RCC 7860 (cell line): ENCODE measurements around the gene PYROXD2.
"Not testable (repeated sequence)": the region's sequence is repeated elsewhere in the genome, so short reads cannot be mapped to it uniquely, and the experiment has no call there.

Experiments
- DNase-seq: peaks from one replicate; pipeline ENCODE4 v3.0.0-alpha.2; 2015; ENCODE audit warnings: low spot score
- FAIRE-seq: peaks from 2 replicates; lab custom pipeline; 2012; peaks lifted over from hg19 to GRCh38; lab: Jason Lieb, UNC

PYROXD2 gene

GRCh38 chr10:98370831-98371820, 43.9 kb downstream of the PYROXD2 start:
- DNase-seq, result no peak

DNA sequence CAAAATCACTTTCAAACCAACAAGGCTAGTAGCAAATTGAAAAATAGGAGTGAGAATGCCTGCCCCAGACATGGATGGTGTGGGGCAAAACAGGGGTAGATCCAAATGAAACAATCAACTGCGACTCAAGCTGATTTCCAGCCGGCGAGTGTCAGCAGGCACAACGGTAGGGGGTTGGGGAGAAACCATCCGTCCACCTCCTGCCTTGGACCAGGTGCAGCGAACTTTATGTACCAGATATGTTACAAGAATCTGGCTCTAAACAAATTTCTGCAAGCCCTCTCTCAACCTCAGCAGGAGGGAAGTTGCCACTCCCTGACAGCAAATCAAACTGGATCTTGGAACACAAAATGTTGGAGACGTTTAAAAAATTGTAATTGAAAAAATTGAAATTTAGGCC, 45.2 kb downstream of the PYROXD2 start:
- FAIRE-seq, result no peak

More at GRCh38 chr10:98370831-98371820, 43.9 kb downstream of the PYROXD2 start:
- FAIRE-seq, result no peak

DNA sequence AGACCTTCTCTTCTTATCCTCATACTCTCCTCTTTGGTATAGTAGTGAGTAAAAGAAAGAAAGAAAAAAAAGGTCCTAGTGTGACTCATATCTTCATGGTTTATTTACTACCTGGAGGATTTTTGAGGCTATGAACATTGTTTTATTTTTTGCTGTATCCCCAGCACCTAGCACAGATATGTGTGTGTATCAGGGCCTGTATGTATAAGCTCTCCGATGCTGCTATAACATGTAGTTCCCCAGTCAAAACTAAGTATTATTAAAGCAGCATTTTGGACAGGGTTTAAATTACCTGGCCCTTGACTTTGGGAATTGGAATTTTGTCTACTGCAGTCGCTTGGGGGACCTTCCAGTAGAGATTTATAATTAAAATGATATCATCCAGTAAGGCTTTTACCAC, 46.3 kb downstream of the PYROXD2 start:
- DNase-seq (no peak), FAIRE-seq (no peak)

More for the DNA sequence above, 45.2 kb downstream of the PYROXD2 start:
- no peak for DNase-seq

GRCh38 chr10:98367604-98368451, 47.2 kb downstream of the PYROXD2 start:
- FAIRE-seq (no peak), DNase-seq (no peak)

DNA sequence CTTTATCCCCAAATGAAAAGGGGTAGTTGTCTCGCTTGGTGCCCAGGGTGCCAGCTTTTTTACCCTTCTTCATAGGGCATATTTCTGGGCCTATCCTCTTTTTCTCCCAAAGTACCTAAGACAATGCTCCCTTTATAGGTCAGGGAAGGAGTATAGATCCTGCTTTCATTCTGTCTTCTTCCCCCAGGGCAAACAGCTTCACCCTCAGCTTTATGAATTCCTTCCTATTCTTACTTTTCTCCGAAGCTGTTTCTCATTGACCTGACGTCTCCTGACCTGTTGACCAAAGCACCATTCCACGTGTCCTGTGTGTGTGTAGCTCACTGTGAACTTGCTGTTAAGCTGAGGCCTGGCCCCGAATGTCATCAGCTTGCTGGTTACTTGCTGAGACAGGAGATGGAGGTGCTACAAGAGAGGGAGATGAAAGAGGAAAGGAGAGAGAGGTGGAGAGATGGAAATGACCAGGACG, 48.9 kb downstream of the PYROXD2 start:
- no peak for FAIRE-seq
- DNase-seq, result no peak

- FAIRE-seq, result no peak
- DNase-seq, result no peak
Measured at GRCh38 chr10:98365406-98366061, 49.4 kb downstream of the PYROXD2 start.

- DNase-seq (no peak), FAIRE-seq (no peak)
Measured at GRCh38 chr10:98364432-98365102, 50.4 kb downstream of the PYROXD2 start.

- FAIRE-seq, result no peak
Measured at GRCh38 chr10:98363220-98363619, 51.8 kb downstream of the PYROXD2 start.

GRCh38 chr10:98361131-98362025, 53.6 kb downstream of the PYROXD2 start:
- DNase-seq, result peak; percentile 23

More at GRCh38 chr10:98363220-98363619, 51.8 kb downstream of the PYROXD2 start:
- no peak for DNase-seq

GRCh38 chr10:98357194-98357822, 57.7 kb downstream of the PYROXD2 start:
- DNase-seq, result no peak

More at GRCh38 chr10:98361131-98362025, 53.6 kb downstream of the PYROXD2 start:
- FAIRE-seq, result no peak

GRCh38 chr10:98354491-98354890, 60.5 kb downstream of the PYROXD2 start:
- DNase-seq, result no peak
- no peak for FAIRE-seq

More at GRCh38 chr10:98357194-98357822, 57.7 kb downstream of the PYROXD2 start:
- FAIRE-seq, result no peak

DNA sequence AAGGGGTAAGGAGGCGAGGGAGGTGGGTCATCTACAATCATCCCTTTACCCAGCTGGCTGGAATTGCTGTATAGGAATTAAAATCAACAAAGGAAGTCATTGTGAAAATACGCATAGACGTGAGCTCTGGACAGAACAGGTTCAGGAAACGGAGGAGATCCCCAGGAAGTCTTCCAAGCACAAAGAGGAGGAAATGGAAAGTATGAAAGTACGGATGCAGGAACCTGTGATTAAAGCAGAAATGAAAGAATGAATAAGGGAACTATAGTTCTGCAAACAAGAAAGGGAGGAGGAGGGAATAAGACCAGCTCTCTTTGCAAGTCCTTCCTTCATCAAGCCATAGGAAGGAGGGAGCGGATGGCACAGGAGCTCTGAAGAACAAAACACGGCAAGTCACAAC, 61.8 kb downstream of the PYROXD2 start:
- no peak for DNase-seq
- no peak for FAIRE-seq

GRCh38 chr10:98351831-98352402, 63.1 kb downstream of the PYROXD2 start:
- FAIRE-seq, result no peak
- DNase-seq, result no peak

- FAIRE-seq (no peak), DNase-seq (no peak)
Measured at GRCh38 chr10:98349508-98349922, 65.5 kb downstream of the PYROXD2 start.

DNA sequence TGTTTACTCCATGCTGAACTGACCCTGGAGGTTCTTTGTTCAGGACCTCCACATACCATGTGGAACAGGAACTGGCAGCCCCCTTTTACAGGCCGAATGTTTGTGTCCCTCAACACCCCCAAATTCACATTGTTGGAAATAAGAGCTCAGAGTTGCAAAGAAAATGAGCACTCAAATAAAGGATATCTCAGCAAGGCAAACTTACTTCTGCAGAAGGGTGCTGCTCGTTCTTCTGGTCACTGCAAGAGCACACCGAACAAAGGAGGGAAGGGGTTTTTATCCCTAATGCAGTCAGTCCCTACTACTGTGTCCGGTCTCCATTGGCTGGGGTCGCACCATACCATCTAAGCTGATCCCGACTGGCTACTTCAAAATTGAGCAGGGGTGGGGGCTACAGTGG, 68.1 kb downstream of the PYROXD2 start:
- no peak for FAIRE-seq

GRCh38 chr10:98344589-98345038, 70.4 kb downstream of the PYROXD2 start:
- no peak for FAIRE-seq
- DNase-seq, result no peak

More for the DNA sequence above, 68.1 kb downstream of the PYROXD2 start:
- DNase-seq, result no peak

- DNase-seq, FAIRE-seq: not testable (repeated sequence)
Measured at GRCh38 chr10:98341701-98342100, 73.3 kb downstream of the PYROXD2 start.

DNA sequence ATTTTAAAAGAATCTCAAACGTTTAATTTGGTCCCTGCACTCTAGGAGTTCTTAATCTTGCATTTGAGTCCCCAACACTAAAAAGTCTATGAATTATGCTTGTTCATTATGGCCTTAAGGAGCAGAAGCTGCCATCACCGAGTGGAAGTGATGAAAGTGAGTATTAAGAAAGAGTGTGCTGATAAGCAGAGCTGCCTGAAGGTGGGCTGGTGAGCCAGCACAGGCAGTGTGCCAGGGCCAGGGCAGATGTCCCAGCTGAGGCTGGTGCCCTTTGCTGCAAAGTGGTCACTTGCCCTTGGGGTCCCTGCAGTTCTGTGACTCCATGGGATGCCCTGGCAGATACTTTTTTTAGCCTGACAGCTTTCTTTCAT, 74.1 kb downstream of the PYROXD2 start:
- DNase-seq, result no peak
- no peak for FAIRE-seq
